Measurements from ENCODE around the gene CDCA8.

Gene CDCA8

GRCh38 chr1:37741130-37741529, 48.8 kb downstream of the CDCA8 start:
- DNase-seq: no peak

GRCh38 chr1:37741662-37742061, 49.3 kb downstream of the CDCA8 start:
- no peak for DNase-seq

DNA sequence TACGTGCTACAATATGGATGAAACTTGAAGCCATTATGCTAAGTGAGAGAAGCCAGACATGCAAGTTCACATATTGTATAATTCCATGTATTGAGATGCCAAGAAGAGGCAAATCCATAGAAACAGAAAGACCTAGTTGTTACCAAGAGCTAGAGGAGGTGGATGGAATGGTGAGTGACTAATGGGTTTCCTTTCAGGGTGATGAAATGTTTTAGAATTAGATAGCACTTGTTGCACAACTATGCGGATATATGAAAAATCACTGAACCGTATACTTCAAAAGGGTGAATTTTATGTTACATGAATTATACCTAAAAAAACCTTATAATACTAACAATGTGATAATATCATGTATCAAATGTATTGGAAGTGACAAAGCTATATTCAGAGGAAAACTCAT, 54.5 kb downstream of the CDCA8 start:
- DNase-seq: no peak

DNA sequence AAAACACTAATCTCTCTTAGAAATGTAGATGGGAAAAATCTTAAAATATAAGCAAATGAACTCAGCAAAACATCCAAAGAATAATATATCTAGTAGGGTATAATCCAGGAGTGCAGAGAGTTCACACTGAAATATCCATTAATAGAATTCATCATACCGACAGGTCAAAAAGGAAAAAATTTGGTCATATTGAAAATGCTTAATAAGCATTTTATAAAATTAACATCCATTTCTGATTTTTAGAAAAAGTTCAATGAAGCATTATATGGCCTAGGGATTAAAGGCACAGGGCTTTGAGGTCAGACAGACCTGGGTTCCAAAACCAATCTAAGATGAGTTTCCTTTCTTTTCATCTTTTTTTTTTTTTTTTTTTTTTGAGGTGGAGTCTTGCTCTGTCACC, 56.2 kb downstream of the CDCA8 start:
- no peak for DNase-seq

DNA sequence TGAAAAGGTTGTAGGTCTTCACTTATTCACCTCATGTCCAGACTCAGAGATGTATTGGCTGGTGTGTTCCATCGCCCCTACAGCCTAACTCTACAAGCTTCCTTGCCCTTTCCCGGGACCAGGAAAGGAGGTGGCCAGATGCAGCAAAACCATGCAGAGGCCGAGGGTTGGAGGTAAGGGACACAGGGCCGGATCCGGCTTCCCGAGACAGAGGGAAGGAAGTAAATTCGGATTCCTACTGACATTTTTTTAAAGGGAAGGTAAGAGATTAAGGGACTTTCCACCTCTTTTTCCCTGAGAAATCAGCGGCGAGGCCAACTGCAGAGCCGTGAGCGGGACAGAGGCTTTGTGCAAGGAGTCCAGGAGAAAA, 59.9 kb downstream of the CDCA8 start:
- no peak for DNase-seq

GRCh38 chr1:37752583-37753471, 60.5 kb downstream of the CDCA8 start:
- no peak for DNase-seq

- DNase-seq: no peak
These were observed 61.4 kb downstream of the CDCA8 start for GRCh38 chr1:37753473-37754321.

DNA sequence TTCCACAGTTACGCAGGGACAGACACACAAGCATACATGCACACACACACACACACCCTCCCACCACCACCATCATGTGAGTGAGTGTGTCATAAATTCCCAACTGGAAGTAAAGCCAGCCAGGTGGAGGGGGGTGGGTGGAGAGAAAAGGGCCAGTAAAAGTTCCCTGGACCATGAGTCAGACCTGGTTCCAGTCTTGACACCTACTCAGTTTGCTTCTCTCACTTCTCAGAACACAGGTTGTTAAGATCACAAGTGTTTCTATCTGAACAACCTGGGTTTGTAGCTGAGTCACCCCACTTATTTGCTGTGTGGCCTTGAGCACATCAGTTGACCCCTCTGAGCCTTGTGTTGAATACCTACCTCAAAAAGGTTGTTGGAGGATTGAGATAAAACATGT, 63.0 kb downstream of the CDCA8 start:
- DNase-seq: no peak

- no peak for DNase-seq
These were observed 63.7 kb downstream of the CDCA8 start for GRCh38 chr1:37755951-37756560.
